ENCODE measurements around the gene CCDC191. TPM values are rescaled to one million over a fixed set of nuclear protein-coding genes. Genes with fewer than 3 reads are reported as not detected.

CCDC191 gene
- total RNA-seq, 4 donors from 2014 or later: 10.5 to 17.3 (median 12.9) TPM

- Histone ChIP-seq H3K27ac (no peak overlapping the region), H3K36me3 (no peaks in the 10 kb centered on the region), H3K4me3 (replicated peaks in 1 of 3) (no peak overlapping the region), H3K4me1 (no peaks in the 10 kb centered on the region), H3K9me3 (no peaks in the 10 kb centered on the region), H3K27me3 (no peaks in the 10 kb centered on the region)
- intact Hi-C loops (cut with DNase I): no loop called here
- WGBS, 2 donors: 57 to 70% methylated on average over 1 of the region's 1 CpG
- TF ChIP-seq POLR2A (IDR thresholded peaks at IDR 0.05) (no peak), CTCF (IDR thresholded peaks at IDR 0.05) (no peak)
- no peak for DNase-seq
These were observed 44.8 kb upstream of the CCDC191 start for GRCh38 chr3:114101101-114101500.

- Histone ChIP-seq H3K27ac (no peak overlapping the region), H3K36me3 (no peaks in the 10 kb centered on the region), H3K4me3 (replicated peaks in 1 of 3) (no peak overlapping the region), H3K9me3 (no peaks in the 10 kb centered on the region), H3K4me1 (no peaks in the 10 kb centered on the region), H3K27me3 (no peaks in the 10 kb centered on the region)
- no peak for TF ChIP-seq CTCF (IDR thresholded peaks at IDR 0.05)
- TF ChIP-seq POLR2A (IDR thresholded peaks at IDR 0.05): no peak
- no peak for DNase-seq
- intact Hi-C loops (cut with DNase I): no loop called here
- WGBS, 2 donors: 79 to 80% methylated on average over 3 of the region's 3 CpGs
These were observed 39.5 kb upstream of the CCDC191 start for GRCh38 chr3:114095796-114096195.

- Histone ChIP-seq H3K27ac (no peak overlapping the region), H3K36me3 (no peaks in the 10 kb centered on the region), H3K9me3 (no peaks in the 10 kb centered on the region), H3K4me3 (replicated peaks in 1 of 3) (no peak overlapping the region), H3K4me1 (no peaks in the 10 kb centered on the region), H3K27me3 (no peaks in the 10 kb centered on the region)
- WGBS, 2 donors: 50 to 53% methylated on average over 2 of the region's 2 CpGs
- TF ChIP-seq CTCF (IDR thresholded peaks at IDR 0.05): no peak
- no peak for TF ChIP-seq POLR2A (IDR thresholded peaks at IDR 0.05)
- DNase-seq: peak; percentile 59 to 62
- intact Hi-C loops (cut with DNase I): no loop called here
These were observed 37.3 kb upstream of the CCDC191 start for GRCh38 chr3:114093596-114093995.

- 43 to 51% methylated on average over 3 of the region's 3 CpGs for WGBS, 2 donors
These were observed 36.7 kb upstream of the CCDC191 start for GRCh38 chr3:114093016-114093380.

More at GRCh38 chr3:114093016-114093380, 36.7 kb upstream of the CCDC191 start:
- H3K27me3 ChIP-seq: no peaks in the 10 kb centered on the region
- no peak for TF ChIP-seq POLR2A (IDR thresholded peaks at IDR 0.05)
- no peak for TF ChIP-seq CTCF (IDR thresholded peaks at IDR 0.05)
- no peaks in the 10 kb centered on the region for H3K9me3 ChIP-seq
- H3K4me1 ChIP-seq: no peaks in the 10 kb centered on the region
- no peaks in the 10 kb centered on the region for H3K36me3 ChIP-seq
- no peak for DNase-seq
- H3K27ac ChIP-seq: peak overlapping the region in 1 of 3 donors; percentile 26
- no peak overlapping the region for H3K4me3 ChIP-seq (replicated peaks in 1 of 3)
- intact Hi-C loops (cut with DNase I): no loop called here

All from thyroid gland (tissue), 4 donors.